Smooth muscle cell (in vitro differentiated cells): ENCODE data around the gene XPOT. TPM values are rescaled to one million over a fixed set of nuclear protein-coding genes. Genes with fewer than 3 reads are reported as not detected.

Experiments used
- DNase-seq: peaks from one replicate; lab custom pipeline; 2025; ENCODE audit not compliant: unreplicated experiment; lab: John Stamatoyannopoulos, UW
- H2AFZ ChIP-seq: fragments of 200-600 bp; sonication (generic); 2 replicates; pipeline ENCODE4 v1.6.0; 2016; ENCODE audit warnings: antibody characterized with exemption, low read depth, mild to moderate bottlenecking
- H3F3A ChIP-seq: fragments of 200-600 bp; sonication (generic); 2 replicates; pipeline ENCODE4 v1.6.0; 2017; ENCODE audit warnings: antibody characterized with exemption, low read depth
- H3K27ac ChIP-seq: fragments of 200-600 bp; sonication (generic); 2 replicates; pipeline ENCODE4 v1.5.1; 2016; ENCODE audit warnings: low read depth, mild to moderate bottlenecking
- H3K27me3 ChIP-seq: fragments of 200-600 bp; sonication (generic); 2 replicates; pipeline ENCODE4 v1.6.1; 2016; ENCODE audit warnings: low read depth, mild to moderate bottlenecking
- H3K36me3 ChIP-seq: fragments of 200-600 bp; sonication (generic); 2 replicates; pipeline ENCODE4 v1.5.1; 2016; ENCODE audit warnings: low read depth
- H3K4me1 ChIP-seq: fragments of 200-600 bp; sonication (generic); 2 replicates; pipeline ENCODE4 v1.5.1; 2016; ENCODE audit warnings: low read depth
- H3K4me2 ChIP-seq: fragments of 200-600 bp; sonication (generic); 2 replicates; pipeline ENCODE4 v1.6.0; 2016; ENCODE audit warnings: mild to moderate bottlenecking
- H3K4me3 ChIP-seq: fragments of 200-600 bp; sonication (generic); 2 replicates; pipeline ENCODE4 v1.5.1; 2016; ENCODE audit warnings: mild to moderate bottlenecking
- H3K79me2 ChIP-seq: fragments of 200-600 bp; sonication (generic); 2 replicates; pipeline ENCODE4 v1.6.0; 2016; ENCODE audit warnings: low read depth, mild to moderate bottlenecking
- H3K9ac ChIP-seq: fragments of 200-600 bp; sonication (generic); 2 replicates; pipeline ENCODE4 v1.6.0; 2016; ENCODE audit warnings: low read depth
- H3K9me3 ChIP-seq: fragments of 200-600 bp; sonication (generic); replicated peaks from 2 replicates; pipeline ENCODE4 v1.5.1; 2016; ENCODE audit warnings: low read depth
- H4K20me1 ChIP-seq: fragments of 200-600 bp; sonication (generic); 2 replicates; pipeline ENCODE4 v1.6.0; 2016; ENCODE audit warnings: low read depth
- CTCF ChIP-seq: fragments of 200-600 bp; sonication (generic); IDR thresholded peaks from 2 replicates; pipeline ENCODE4 v1.5.1; 2017; ENCODE audit warnings: borderline replicate concordance, mild to moderate bottlenecking, antibody characterized with exemption; ENCODE audit not compliant: insufficient read depth, poor library complexity, severe bottlenecking
- WGBS: methylation state at CpG from one replicate; pipeline ENCODE4 v1.1.7; 2016; ENCODE audit warnings: low lambda C conversion rate; 5-methylcytosine and 5-hydroxymethylcytosine counted together
- polyA plus RNA-seq: library from polyadenylated mRNA; unstranded; fragments of >200 nt; fragmentation: Nextera tagmentation; extraction: Ambion mirVana; gene quantifications from 2 replicates; pipeline ENCODE4 v1.2.1, GENCODE V29; 2016
- total RNA-seq: library from RNA; depleted of rRNA; stranded (reverse); fragments of >200 nt; gene quantifications from 2 replicates; pipeline ENCODE4 v1.2.3, GENCODE V29; 2014

Gene XPOT
- total and polyA plus RNA-seq, 2 experiments from 2014 or later, result 42.9 to 70.7 TPM

DNA sequence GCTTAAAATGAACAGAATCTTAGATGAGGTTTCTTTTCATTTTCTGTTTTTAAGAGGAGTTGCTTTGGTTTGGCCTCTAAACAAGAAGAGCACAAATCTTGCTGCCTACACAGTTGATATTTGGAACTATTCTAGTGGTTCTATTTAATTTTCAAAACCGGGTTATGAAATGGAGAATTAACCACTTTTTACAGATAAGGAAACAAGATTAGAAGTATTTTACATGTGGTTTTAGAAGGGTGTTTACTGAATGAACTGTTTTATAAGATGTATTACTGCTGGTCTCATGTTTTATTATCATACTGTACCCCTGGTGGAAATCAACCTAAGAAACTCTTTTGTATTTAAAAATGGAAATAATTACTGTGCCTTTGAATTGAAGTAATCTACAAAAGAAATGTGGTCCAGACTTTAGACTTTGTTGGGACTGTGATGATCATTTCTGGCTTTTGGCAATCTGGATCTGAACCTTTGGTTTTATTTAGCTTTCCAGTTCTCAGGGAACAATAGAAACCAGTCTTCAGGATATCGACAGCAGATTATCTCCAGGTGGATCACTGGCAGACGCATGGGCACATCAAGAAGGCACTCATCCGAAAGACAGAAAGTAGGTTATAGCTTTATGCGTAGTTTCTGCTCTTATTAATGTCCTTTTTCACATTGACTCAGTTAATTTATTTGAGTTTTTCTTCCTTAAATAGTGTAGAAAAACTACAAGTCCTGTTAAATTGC is 91.0 kb downstream of the XPOT start:
- no peak for TF ChIP-seq CTCF
- Histone ChIP-seq H3K36me3 (peaks cover 31% of the 10 kb centered on the region), H2AFZ (no peak overlapping the region), H3F3A (no peaks in the 10 kb centered on the region), H3K4me2 (no peak overlapping the region), H3K4me1 (no peaks in the 10 kb centered on the region), H3K27ac (no peak overlapping the region), H4K20me1 (no peaks in the 10 kb centered on the region), H3K79me2 (no peaks in the 10 kb centered on the region), H3K4me3 (no peak overlapping the region), H3K9ac (no peak overlapping the region), H3K27me3 (no peaks in the 10 kb centered on the region), H3K9me3 (no peaks in the 10 kb centered on the region)
- 91% methylated on average over 5 of the region's 5 CpGs for WGBS
- no peak for DNase-seq

DNA sequence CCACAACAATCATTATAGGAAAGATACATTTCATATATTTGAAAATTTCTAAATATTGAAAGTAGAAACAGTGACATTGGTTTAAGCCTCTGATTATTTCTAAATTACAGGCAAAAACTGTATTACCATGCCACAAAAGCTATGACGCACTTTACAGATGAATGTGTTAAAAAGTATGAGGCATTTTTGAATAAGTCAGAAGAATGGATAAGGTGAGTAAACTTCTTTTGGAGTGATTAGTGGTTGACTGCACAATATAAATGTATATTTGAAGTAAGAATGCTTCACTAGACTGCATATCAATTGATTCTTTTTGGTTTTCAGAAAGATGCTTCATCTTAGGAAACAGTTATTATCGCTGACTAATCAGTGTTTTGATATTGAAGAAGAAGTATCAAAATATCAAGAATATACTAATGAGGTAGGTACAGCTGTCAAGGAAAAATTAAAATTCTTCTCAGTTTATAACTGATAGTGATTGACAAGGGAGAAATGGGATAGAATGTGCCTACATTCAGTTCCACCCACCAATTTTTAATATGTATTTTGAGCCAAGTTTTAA is 92.7 kb downstream of the XPOT start:
- DNase-seq, result no peak
- peaks cover 21% of the 10 kb centered on the region for H3K36me3 ChIP-seq
- no peaks in the 10 kb centered on the region for H3K4me1 ChIP-seq
- no peak for TF ChIP-seq CTCF
- H3K79me2 ChIP-seq, result no peaks in the 10 kb centered on the region
- H3K4me2 ChIP-seq, result no peak overlapping the region
- H3K9ac ChIP-seq, result no peak overlapping the region
- H2AFZ ChIP-seq, result no peak overlapping the region
- H3K27me3 ChIP-seq, result no peaks in the 10 kb centered on the region
- H3F3A ChIP-seq, result no peaks in the 10 kb centered on the region
- H3K4me3 ChIP-seq, result no peak overlapping the region
- H3K9me3 ChIP-seq, result no peaks in the 10 kb centered on the region
- no peak overlapping the region for H3K27ac ChIP-seq
- H4K20me1 ChIP-seq, result no peaks in the 10 kb centered on the region
- WGBS, result 96% methylated on average over 2 of the region's 2 CpGs

DNA sequence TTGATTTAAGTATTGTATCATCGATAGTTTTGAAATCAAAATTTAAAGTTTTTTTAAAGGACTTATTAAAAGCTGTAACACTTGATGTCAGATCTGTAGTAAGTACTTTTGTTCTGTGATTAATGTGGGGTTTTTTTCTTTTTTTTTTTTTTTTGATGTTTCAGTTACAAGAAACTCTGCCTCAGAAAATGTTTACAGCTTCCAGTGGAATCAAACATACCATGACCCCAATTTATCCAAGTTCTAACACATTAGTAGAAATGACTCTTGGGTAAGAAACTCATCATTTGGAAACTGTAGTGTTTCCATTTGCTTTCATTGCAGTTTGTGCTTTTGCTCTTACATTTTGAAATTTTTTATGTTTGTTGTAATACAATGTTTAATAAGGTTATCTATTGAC is 93.3 kb downstream of the XPOT start:
- H3K4me3 ChIP-seq, result no peak overlapping the region
- DNase-seq, result no peak
- H3K36me3 ChIP-seq, result peaks cover 21% of the 10 kb centered on the region
- no peaks in the 10 kb centered on the region for H3K4me1 ChIP-seq
- H3K9me3 ChIP-seq, result no peaks in the 10 kb centered on the region
- no peak overlapping the region for H2AFZ ChIP-seq
- H3K9ac ChIP-seq, result no peak overlapping the region
- H3K4me2 ChIP-seq, result no peak overlapping the region
- H3K79me2 ChIP-seq, result no peaks in the 10 kb centered on the region
- H3K27ac ChIP-seq, result no peak overlapping the region
- no peaks in the 10 kb centered on the region for H4K20me1 ChIP-seq
- H3K27me3 ChIP-seq, result no peaks in the 10 kb centered on the region
- 98% methylated on average over 1 of the region's 1 CpG for WGBS
- TF ChIP-seq CTCF, result no peak
- no peaks in the 10 kb centered on the region for H3F3A ChIP-seq

DNA sequence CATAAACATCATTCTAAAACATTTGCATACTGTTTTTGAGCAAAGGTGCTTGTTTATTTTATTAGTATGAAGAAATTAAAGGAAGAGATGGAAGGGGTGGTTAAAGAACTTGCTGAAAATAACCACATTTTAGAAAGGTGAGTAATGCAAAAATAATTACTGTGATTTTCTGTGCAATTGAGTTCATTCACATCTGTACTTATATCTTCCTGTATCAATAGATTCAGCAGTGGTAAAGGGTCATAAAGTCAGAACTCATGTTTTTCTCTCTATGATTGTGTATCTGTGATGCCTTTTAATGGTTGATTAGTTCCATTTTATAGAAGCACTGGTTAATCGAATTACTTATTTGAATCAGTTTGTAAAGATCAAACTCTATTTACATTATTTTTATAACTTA is 93.7 kb downstream of the XPOT start:
- WGBS, result 94% methylated on average over 1 of the region's 1 CpG
- Histone ChIP-seq H3K27me3 (no peaks in the 10 kb centered on the region), H3K27ac (no peak overlapping the region), H3K9me3 (no peaks in the 10 kb centered on the region), H3K4me1 (no peaks in the 10 kb centered on the region), H4K20me1 (no peaks in the 10 kb centered on the region), H3F3A (no peaks in the 10 kb centered on the region), H3K4me3 (no peak overlapping the region), H3K4me2 (no peak overlapping the region), H2AFZ (no peak overlapping the region), H3K9ac (no peak overlapping the region), H3K79me2 (no peaks in the 10 kb centered on the region), H3K36me3 (peaks cover 21% of the 10 kb centered on the region)
- no peak for DNase-seq
- no peak for TF ChIP-seq CTCF
